GM21526 (cell line): ENCODE data around the gene FBXO24.

Experiments
- ATAC-seq: cut with Tn5 transposase; IDR thresholded peaks from one replicate; pipeline ENCODE4 v1.9.1; 2021; ENCODE audit warnings: moderate library complexity; ENCODE audit not compliant: unreplicated experiment, low FRiP score

The FBXO24 gene

DNA sequence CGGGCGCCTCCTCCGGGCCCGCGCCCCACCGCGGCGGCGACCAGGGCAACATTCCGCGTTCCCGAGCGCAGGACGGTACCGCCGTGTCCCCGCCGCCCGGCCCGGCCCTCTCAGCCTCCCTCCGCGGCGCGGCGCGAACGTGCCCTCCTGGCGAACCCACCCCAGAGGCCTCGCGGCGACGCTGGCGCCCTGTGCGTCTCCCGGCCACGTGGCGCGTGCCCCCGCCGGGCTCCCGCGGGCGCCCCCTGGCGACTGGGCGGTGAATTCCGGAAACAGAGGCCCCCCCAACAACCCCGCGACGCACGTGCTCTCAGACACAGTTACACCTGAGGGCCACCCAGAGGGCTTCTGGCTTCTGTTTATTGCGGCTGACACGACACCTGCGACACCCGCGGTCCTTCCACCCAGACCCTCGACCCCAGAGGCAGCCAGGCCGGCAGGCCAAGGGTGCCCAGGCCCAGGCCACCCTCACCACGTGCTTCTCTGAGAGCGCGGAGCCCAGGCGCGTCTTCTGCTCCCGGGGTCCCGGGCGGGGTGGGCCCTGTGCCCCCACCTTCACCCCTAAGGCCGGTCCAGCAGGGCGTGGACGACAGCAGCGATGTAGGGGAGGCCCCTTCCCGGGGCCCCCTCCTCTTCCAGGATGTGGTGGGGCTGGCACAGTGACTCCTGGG is 12.3 kb upstream of the FBXO24 start, which contains the start of gene SAP25:
Gene SAP25, minus strand, starts transcription at position 210 of the 671 bp plus-strand sequence. Its CDS starts 158 bp downstream, at position 52.
- ATAC-seq: no peak

- ATAC-seq: no peak
These were observed 11.5 kb upstream of the FBXO24 start for GRCh38 chr7:100574362-100575205.

GRCh38 chr7:100575206-100575631 is 10.9 kb upstream of the FBXO24 start:
- no peak for ATAC-seq

- ATAC-seq: no peak
These were observed 10.3 kb upstream of the FBXO24 start for GRCh38 chr7:100575746-100576383.

- no peak for ATAC-seq
These were observed 9.6 kb upstream of the FBXO24 start for GRCh38 chr7:100576384-100576993.

DNA sequence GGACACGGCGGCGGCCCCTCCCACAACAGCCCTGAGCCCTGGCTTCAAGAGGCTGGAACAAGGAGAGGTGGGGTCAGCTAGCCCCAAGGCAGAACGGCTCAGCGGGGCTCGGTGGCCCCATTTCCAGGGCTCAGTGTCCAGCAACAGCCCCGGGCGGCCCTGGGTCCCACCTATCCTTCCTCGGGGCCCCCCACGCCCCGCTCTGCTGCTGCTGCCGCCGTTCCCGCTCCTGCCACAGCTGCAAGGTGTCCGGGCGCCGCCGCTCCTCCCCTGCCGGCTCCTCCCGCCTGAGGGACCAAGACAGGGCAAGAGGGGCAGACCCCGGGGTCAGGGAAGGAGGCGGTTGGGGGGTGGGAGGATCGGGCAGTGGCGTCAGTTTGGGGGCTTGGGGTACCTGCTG is 9.0 kb upstream of the FBXO24 start:
- no peak for ATAC-seq

GRCh38 chr7:100577507-100577906 is 8.6 kb upstream of the FBXO24 start:
- no peak for ATAC-seq

DNA sequence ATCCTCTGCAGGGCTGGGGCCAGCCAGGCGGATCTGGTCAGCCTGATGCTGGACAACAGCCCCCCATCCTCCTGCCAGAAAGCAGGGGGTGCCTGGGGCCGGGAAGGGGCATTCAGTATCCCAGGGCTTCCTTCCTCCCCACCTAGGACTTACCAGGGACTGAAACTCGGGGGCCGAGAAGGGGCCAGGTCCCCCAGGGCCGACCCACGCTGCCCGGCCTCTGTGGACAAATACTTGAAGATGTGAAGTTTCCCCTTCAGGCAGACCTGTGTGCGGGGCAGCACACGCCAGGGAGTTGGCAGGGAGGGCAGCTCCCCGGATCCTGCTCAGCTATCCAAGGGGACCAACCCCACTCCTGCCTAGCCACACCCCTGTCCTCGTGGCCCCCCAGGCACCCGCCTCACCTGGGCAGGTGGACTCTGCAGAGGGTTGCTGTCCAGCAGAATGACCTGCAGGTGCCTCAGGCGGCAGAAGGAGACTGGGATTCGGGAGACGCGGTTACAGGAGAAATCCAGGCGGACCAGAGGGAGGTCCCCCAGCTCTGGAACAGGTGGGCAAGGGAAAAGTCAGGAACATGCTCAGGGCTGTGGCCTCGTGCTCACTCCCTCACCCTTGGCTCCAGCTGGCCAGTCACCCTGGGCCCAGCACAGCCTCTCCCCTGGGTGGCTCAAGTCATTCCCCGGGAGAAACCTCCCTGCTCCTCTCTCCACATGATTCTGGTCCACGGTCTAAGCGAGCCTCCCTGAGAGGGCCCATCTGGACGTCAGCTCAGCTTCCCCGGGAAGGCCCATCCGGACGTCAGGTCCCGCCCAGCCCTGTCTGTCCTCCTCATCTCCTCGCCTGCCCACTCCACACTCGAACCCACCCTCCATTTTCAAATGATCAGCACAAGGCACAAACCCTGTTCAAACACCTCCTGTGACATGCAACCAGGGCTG is 7.6 kb upstream of the FBXO24 start:
- no peak for ATAC-seq

DNA sequence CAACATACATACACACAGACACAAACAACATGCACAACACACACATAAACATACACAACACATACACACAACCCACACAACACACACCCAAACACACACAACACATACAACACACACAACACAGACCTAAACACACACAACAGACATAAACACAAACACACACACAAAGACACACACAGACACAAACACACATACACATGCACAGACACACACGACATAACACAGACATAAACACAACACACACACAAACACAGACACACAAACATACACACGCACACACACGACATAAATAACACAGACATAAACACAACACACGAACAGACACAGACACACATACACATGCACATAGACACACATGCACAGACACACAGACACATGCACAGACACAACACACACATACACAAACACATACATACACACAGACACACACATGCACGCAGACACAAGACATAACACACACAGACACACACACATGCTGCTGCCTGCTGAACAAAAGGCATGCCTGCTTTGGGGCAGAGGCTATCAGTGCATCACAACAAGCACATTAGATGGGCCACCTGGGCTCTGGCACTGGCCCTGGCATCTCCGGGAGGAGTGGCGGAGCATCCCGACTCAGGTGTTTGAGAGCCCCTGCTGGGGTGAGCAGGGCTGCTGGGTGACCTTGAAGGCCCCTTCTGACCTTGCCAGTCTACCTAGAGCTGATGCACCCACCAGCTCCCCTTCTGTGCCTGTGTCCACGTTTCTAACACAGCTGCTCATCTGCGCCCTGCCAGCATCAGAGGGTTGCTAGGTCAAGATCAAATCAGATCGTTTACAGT is 5.5 kb upstream of the FBXO24 start:
- ATAC-seq: no peak

DNA sequence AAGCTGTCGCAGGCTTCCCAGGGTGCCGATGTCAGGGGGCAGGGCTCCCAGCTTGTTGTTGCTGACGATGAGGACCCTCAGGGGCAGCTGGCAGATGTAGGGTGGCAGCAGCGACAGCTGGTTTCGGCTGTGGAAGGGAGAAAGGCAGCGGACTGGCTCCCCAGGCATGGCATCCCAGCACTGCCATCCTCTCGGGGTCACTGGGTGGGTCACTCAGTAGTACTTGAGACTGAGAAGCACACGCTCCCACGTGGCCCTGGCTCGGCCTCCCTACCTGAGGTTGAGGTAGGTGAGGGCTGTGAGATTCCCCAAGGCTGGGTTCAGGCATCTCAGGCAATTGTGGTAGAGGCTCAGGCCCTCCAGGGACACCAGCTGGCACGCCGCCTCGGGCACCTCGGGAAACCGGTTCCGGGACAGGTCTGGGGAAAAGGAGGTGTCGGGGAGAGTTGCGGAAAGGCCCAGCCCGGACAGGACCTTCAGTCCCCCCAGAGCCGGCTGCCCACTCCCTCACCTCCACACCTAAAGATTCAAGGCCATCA is 4.0 kb upstream of the FBXO24 start:
- no peak for ATAC-seq

GRCh38 chr7:100582650-100583049 is 3.5 kb upstream of the FBXO24 start:
- ATAC-seq: no peak

GRCh38 chr7:100583132-100584053 is 2.7 kb upstream of the FBXO24 start:
- no peak for ATAC-seq

GRCh38 chr7:100584054-100584682 is 2.0 kb upstream of the FBXO24 start:
- no peak for ATAC-seq

DNA sequence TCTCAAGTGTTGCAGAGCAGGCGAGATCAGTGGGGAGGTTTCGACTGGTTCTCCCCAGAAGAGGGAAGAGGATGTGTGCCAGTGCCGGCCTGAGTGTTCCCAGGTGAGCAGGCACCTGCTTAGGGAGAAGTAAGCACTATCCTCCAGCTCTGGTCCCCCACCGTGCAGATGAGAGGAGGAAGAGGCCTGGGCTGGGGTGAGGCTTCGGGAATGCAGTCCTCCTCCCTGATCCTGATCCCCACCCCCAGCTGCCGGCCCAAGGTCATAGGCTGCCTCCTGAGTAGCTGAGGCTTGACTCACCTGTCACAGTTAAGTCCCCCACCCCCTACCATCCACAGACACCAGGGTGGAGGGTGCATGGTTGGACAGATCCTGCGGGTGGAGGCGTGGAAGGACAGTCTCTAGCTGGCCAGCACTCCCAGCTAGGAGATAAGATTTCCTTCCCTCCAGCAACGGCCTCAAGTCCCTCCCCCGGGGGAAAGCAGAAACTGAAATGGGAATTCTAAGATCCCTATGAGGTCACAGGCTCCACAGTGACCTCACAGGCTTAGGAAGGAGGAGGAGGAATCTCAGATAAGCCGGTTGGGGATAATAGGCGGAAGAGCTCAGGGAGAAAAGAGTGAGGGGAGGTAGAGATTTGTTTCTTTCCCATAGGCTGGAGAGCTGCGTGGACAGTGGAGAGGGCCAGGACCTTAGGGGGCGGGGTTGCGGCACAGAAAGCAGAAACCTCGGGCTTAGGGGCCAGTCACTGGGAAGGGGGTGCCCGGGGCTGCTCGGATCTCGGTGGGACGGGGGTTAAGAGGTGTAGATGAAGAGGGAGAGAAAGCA is 1.2 kb upstream of the FBXO24 start:
- no peak for ATAC-seq

GRCh38 chr7:100585511-100586265 is 440 bp upstream of the FBXO24 start, which contains the start of gene LRCH4:
LRCH4 (minus strand) TSS chr7:100586129; CDS start chr7:100586100, 29 bp downstream.
- peak; percentile 24 for ATAC-seq

- ATAC-seq: no peak
These were observed 2.3 kb downstream of the FBXO24 start for GRCh38 chr7:100588438-100588837.
